T-cell (primary cell): ENCODE results near the gene SIRT5. TPM values are rescaled to one million over a fixed set of nuclear protein-coding genes. Genes with fewer than 3 reads are reported as not detected.

Source experiments
- ATAC-seq, 4 experiments: fragments of 200-7000 bp in 3 of 4; fragments of 150-1000 bp in 1 of 4; cut with Tn5 transposase; replicated peaks in 1 of 4; 1 replicate in 3 of 4; 2 replicates in 1 of 4; pipeline ENCODE4 v1.10.0; 2021; ENCODE audit warnings: moderate library complexity in 3 of 4, mild to moderate bottlenecking in 2 of 4, moderate number of reproducible peaks in 1 of 4
- CTCF ChIA-PET, 2 donors: fragments of 300-600 bp; sonication (Branson Sonifier 250); formaldehyde crosslinking; loops; one replicate each; lab custom pipeline; 2022; ENCODE audit warnings: antibody characterized with exemption in 2 of 2; lab: Charles Lee
- POLR2A ChIA-PET, 2 donors: fragments of 300-600 bp; sonication (Branson Sonifier 250); formaldehyde crosslinking; loops; one replicate each; lab custom pipeline; 2022; ENCODE audit warnings: antibody characterized with exemption in 2 of 2; lab: Charles Lee
- DNase-seq, 35 experiments: peaks; one replicate each; pipeline versions ENCODE4 v3.0.0 to v3.0.0-alpha.2; 2013 to 2023
- H3K27ac ChIP-seq: one replicate; pipeline ENCODE4 v1.5.1; 2013; ENCODE audit warnings: low read length
- H3K27me3 ChIP-seq, 2 experiments: replicated peaks in 1 of 2; 1 replicate in 1 of 2; 2 replicates in 1 of 2; pipeline versions ENCODE4 v1.6.1 to v1.7.0; 2013; ENCODE audit warnings: low read length in 1 of 2, mixed read lengths in 1 of 2; ENCODE audit not compliant: control insufficient read depth in 2 of 2, insufficient read depth in 2 of 2; ENCODE audit errors: extremely low read depth in 1 of 2
- H3K36me3 ChIP-seq, 2 donors: 1 replicate in 1 of 2; 2 replicates in 1 of 2; pipeline versions ENCODE4 v1.6.1 to v1.7.0; 2013; ENCODE audit warnings: low read length in 1 of 2; ENCODE audit not compliant: control insufficient read depth in 2 of 2, insufficient read depth in 1 of 2; ENCODE audit errors: extremely low read depth in 1 of 2
- H3K4me1 ChIP-seq, 2 experiments: 1 replicate in 1 of 2; 2 replicates in 1 of 2; pipeline versions ENCODE4 v1.6.1 to v1.7.0; 2013; ENCODE audit warnings: low read length in 2 of 2, mixed read lengths in 1 of 2; ENCODE audit not compliant: insufficient read depth in 2 of 2, control insufficient read depth in 1 of 2; ENCODE audit errors: extremely low read depth in 1 of 2
- H3K4me3 ChIP-seq, 2 donors: 1 replicate in 1 of 2; 2 replicates in 1 of 2; pipeline versions ENCODE4 v1.5.1 to v1.7.0; 2013; ENCODE audit warnings: mild to moderate bottlenecking in 2 of 2, low read length in 1 of 2, moderate library complexity in 1 of 2; ENCODE audit not compliant: control insufficient read depth in 1 of 2; ENCODE audit errors: extremely low read depth in 1 of 2
- H3K9me3 ChIP-seq: 2 replicates; pipeline ENCODE4 v1.7.0; 2013
- H3K27ac Mint-ChIP-seq, 2 donors: one replicate each; pipeline ENCODE4 v1.8.0; 2020 to 2021; ENCODE audit warnings: mild to moderate bottlenecking in 2 of 2, mixed read lengths in 2 of 2
- H3K27me3 Mint-ChIP-seq, 2 donors: one replicate each; pipeline ENCODE4 v1.8.0; 2021 to 2022; ENCODE audit warnings: mixed read lengths in 2 of 2
- H3K36me3 Mint-ChIP-seq: one replicate; pipeline ENCODE4 v1.8.0; 2021; ENCODE audit warnings: mixed read lengths
- H3K4me1 Mint-ChIP-seq, 3 donors: one replicate each; pipeline ENCODE4 v1.8.0; 2020 to 2022; ENCODE audit warnings: mixed read lengths in 3 of 3, mild to moderate bottlenecking in 1 of 3
- H3K4me3 Mint-ChIP-seq, 3 donors: one replicate each; pipeline ENCODE4 v1.8.0; 2020 to 2022; ENCODE audit warnings: mild to moderate bottlenecking in 3 of 3, mixed read lengths in 3 of 3, moderate library complexity in 3 of 3
- H3K9me3 Mint-ChIP-seq, 3 donors: one replicate each; pipeline ENCODE4 v1.8.0; 2020 to 2022; ENCODE audit warnings: mixed read lengths in 3 of 3
- WGBS: methylation state at CpG from one replicate; pipeline ENCODE4 v1.1.5; 2013; ENCODE audit warnings: missing lambda C conversion rate; ENCODE audit not compliant: insufficient coverage; 5-methylcytosine and 5-hydroxymethylcytosine counted together
- total RNA-seq, 35 experiments: library from RNA in 6 of 35; stranded (reverse) in 6 of 35; fragments of 120-200 nt in 1 of 35; gene quantifications; one replicate each; pipeline versions ENCODE4 v1.2.1 to v1.2.4 and lab custom pipeline; 2013 to 2026

Gene SIRT5
- total RNA-seq, 5 donors from 2014 or later (not counting 1 experiment from before 2014, with no cell fraction given): 11.7 to 21.5 (median 16.8) TPM

GRCh38 chr6:13624871-13625288 lies 50.5 kb downstream of the SIRT5 start:
- Mint-ChIP-seq H3K4me3 (no peak overlapping the region), H3K9me3 (no peaks in the 10 kb centered on the region), H3K36me3 (peaks cover 50% of the 10 kb centered on the region), H3K4me1 (peaks cover 8 to 12% (median 8%) of the 10 kb centered on the region in 3 donors), H3K27me3 (no peaks in the 10 kb centered on the region), H3K27ac (peak overlapping the region; percentile 21 to 60)
- peaks cover 4 to 70% of the 10 kb centered on the region in 2 donors for H3K36me3 ChIP-seq
- no peaks in the 10 kb centered on the region for H3K9me3 ChIP-seq
- POLR2A ChIA-PET: no interaction called here
- CTCF ChIA-PET: interaction anchor here (0.5 to 2.0 kb wide), 11 partner anchors 9 to 288 kb away, joined by 3 to 25 read pairs (median 6); partner anchors contain the start of genes NOL7 (in 1 of the 2), RANBP9 (in 1 of the 2) and SIRT5 (in 1 of the 2)
- no peaks in the 10 kb centered on the region for H3K27me3 ChIP-seq
- no peak overlapping the region for H3K4me3 ChIP-seq
- peak in 22 of 35 experiments; percentile 6 to 67 (median 14) for DNase-seq
- peak; percentile 57 to 82 (median 66) for ATAC-seq
- no peak overlapping the region for H3K27ac ChIP-seq
- WGBS: no CpG with 5 or more reads among the region's 4 CpGs
- H3K4me1 ChIP-seq: no peaks in the 10 kb centered on the region

- ChIA-PET POLR2A (interaction anchor here in 1 of 2 donors (0.6 kb wide), 2 partner anchors 12 to 142 kb away, joined by 3 to 4 read pairs; no protein-coding TSS in a partner anchor), CTCF (interaction anchor here (0.7 to 0.8 kb wide), 2 partner anchors 11 to 23 kb away, joined by 3 to 4 read pairs; no protein-coding TSS in a partner anchor)
- Mint-ChIP-seq H3K27ac (peak overlapping the region; percentile 7 to 79), H3K4me3 (no peak overlapping the region), H3K4me1 (peaks cover 10 to 14% (median 12%) of the 10 kb centered on the region in 3 donors), H3K36me3 (peaks cover 58% of the 10 kb centered on the region), H3K27me3 (no peaks in the 10 kb centered on the region), H3K9me3 (no peaks in the 10 kb centered on the region)
- no peak for DNase-seq
- H3K36me3 ChIP-seq: peaks cover 0 to 64% of the 10 kb centered on the region in 2 donors
- H3K4me3 ChIP-seq: no peak overlapping the region
- no peak overlapping the region for H3K27ac ChIP-seq
- no peaks in the 10 kb centered on the region for H3K4me1 ChIP-seq
- no peaks in the 10 kb centered on the region for H3K9me3 ChIP-seq
- WGBS: no CpG with 5 or more reads among the region's 4 CpGs
- H3K27me3 ChIP-seq: no peaks in the 10 kb centered on the region
- no peak for ATAC-seq
These were observed 55.2 kb downstream of the SIRT5 start for GRCh38 chr6:13629459-13630116.

GRCh38 chr6:13630499-13630898 lies 56.1 kb downstream of the SIRT5 start:
- no peak for DNase-seq
- peaks cover 7 to 14% (median 11%) of the 10 kb centered on the region in 3 donors for H3K4me1 Mint-ChIP-seq
- ATAC-seq: no peak
- H3K36me3 Mint-ChIP-seq: peaks cover 57% of the 10 kb centered on the region
- Histone ChIP-seq H3K36me3 (peaks cover 0 to 56% of the 10 kb centered on the region in 2 donors), H3K9me3 (no peaks in the 10 kb centered on the region), H3K27me3 (no peaks in the 10 kb centered on the region), H3K4me1 (no peaks in the 10 kb centered on the region), H3K27ac (no peak overlapping the region), H3K4me3 (no peak overlapping the region)
- no peaks in the 10 kb centered on the region for H3K9me3 Mint-ChIP-seq
- ChIA-PET CTCF (interaction anchor here (0.7 to 1.0 kb wide), 2 partner anchors 12 to 140 kb away, joined by 3 to 4 read pairs; no protein-coding TSS in a partner anchor), POLR2A (interaction anchor here in 1 of 2 donors (0.8 kb wide), 1 partner anchor 16 kb away, joined by 4 read pairs; the partner anchor contains the start of gene NOL7)
- no peak overlapping the region for H3K4me3 Mint-ChIP-seq
- no CpG with 5 or more reads among the region's 1 CpG for WGBS
- peak overlapping the region in 1 of 2 donors; percentile 19 for H3K27ac Mint-ChIP-seq
- H3K27me3 Mint-ChIP-seq: no peaks in the 10 kb centered on the region

GRCh38 chr6:13633343-13633742 lies 58.9 kb downstream of the SIRT5 start:
- Histone ChIP-seq H3K36me3 (peaks cover 0 to 48% of the 10 kb centered on the region in 2 donors), H3K4me3 (no peak overlapping the region), H3K27ac (no peak overlapping the region), H3K27me3 (no peaks in the 10 kb centered on the region), H3K9me3 (no peaks in the 10 kb centered on the region), H3K4me1 (peaks cover 0 to 12% of the 10 kb centered on the region in 2 experiments)
- ChIA-PET CTCF (interaction anchor here in 1 of 2 donors (1.6 kb wide), 1 partner anchor 9 kb away, joined by 6 read pairs; no protein-coding TSS in a partner anchor), POLR2A (no interaction called here)
- 100% methylated on average over 1 of the region's 2 CpGs for WGBS
- H3K27me3 Mint-ChIP-seq: no peaks in the 10 kb centered on the region
- no peak for ATAC-seq
- H3K36me3 Mint-ChIP-seq: peaks cover 53% of the 10 kb centered on the region
- no peak for DNase-seq
- H3K9me3 Mint-ChIP-seq: no peaks in the 10 kb centered on the region
- H3K4me1 Mint-ChIP-seq: peaks cover 30 to 36% (median 30%) of the 10 kb centered on the region in 3 donors
- H3K4me3 Mint-ChIP-seq: no peak overlapping the region
- no peak overlapping the region for H3K27ac Mint-ChIP-seq

GRCh38 chr6:13635948-13636658 lies 61.7 kb downstream of the SIRT5 start:
- Histone ChIP-seq H3K4me3 (no peak overlapping the region), H3K4me1 (peaks cover 0 to 12% of the 10 kb centered on the region in 2 experiments), H3K27me3 (no peaks in the 10 kb centered on the region), H3K36me3 (peaks cover 0 to 46% of the 10 kb centered on the region in 2 donors), H3K9me3 (no peaks in the 10 kb centered on the region), H3K27ac (no peak overlapping the region)
- Mint-ChIP-seq H3K9me3 (no peaks in the 10 kb centered on the region), H3K4me3 (peak overlapping the region in 1 of 3 donors; percentile 12), H3K4me1 (peaks cover 24 to 35% (median 28%) of the 10 kb centered on the region in 3 donors), H3K36me3 (peaks cover 56% of the 10 kb centered on the region), H3K27me3 (no peaks in the 10 kb centered on the region), H3K27ac (peak overlapping the region; percentile 50 to 80)
- CTCF ChIA-PET: interaction anchor here in 1 of 2 donors (1.1 to 1.5 kb wide), 2 partner anchors 21 to 431 kb away, joined by 3 to 4 read pairs; partner anchors contain the start of gene NOL7
- no CpG with 5 or more reads among the region's 4 CpGs for WGBS
- POLR2A ChIA-PET: interaction anchor here in 1 of 2 donors (0.6 to 1.2 kb wide), 2 partner anchors 17 to 21 kb away, joined by 4 read pairs; partner anchors contain the start of gene NOL7
- DNase-seq: no peak
- peak in 2 of 4 experiments; percentile 64 to 68 for ATAC-seq

GRCh38 chr6:13638014-13638413 lies 63.6 kb downstream of the SIRT5 start:
- DNase-seq (no peak), ATAC-seq (no peak)
- Histone ChIP-seq H3K27me3 (no peaks in the 10 kb centered on the region), H3K4me1 (peaks cover 0 to 12% of the 10 kb centered on the region in 2 experiments), H3K9me3 (no peaks in the 10 kb centered on the region), H3K4me3 (no peak overlapping the region), H3K27ac (no peak overlapping the region), H3K36me3 (peaks cover 0 to 34% of the 10 kb centered on the region in 2 donors)
- no peaks in the 10 kb centered on the region for H3K9me3 Mint-ChIP-seq
- no peaks in the 10 kb centered on the region for H3K27me3 Mint-ChIP-seq
- peaks cover 29 to 38% (median 32%) of the 10 kb centered on the region in 3 donors for H3K4me1 Mint-ChIP-seq
- POLR2A ChIA-PET: interaction anchor here in 1 of 2 donors (0.5 kb wide), 1 partner anchor 53 kb away, joined by 6 read pairs; no protein-coding TSS in a partner anchor
- WGBS: no CpG with 5 or more reads among the region's 1 CpG
- H3K27ac Mint-ChIP-seq: peak overlapping the region; percentile 50 to 74
- CTCF ChIA-PET: interaction anchor here in 1 of 2 donors (0.5 kb wide), 1 partner anchor 25 kb away, joined by 3 read pairs; no protein-coding TSS in a partner anchor
- peaks cover 47% of the 10 kb centered on the region for H3K36me3 Mint-ChIP-seq
- no peak overlapping the region for H3K4me3 Mint-ChIP-seq
